Stomach smooth muscle (tissue), 2 donors: Measurements from ENCODE around the gene C19orf25.
A peak's percentile ranks its signal among the peaks of the same experiment; 100 is the strongest.

Experiments
- H3K27ac ChIP-seq: one replicate; pipeline ENCODE4 v1.7.0; 2013; ENCODE audit warnings: mild to moderate bottlenecking, low read length, inconsistent platforms
- H3K27me3 ChIP-seq, 2 donors: one replicate each; pipeline ENCODE4 v1.7.0; 2013; ENCODE audit warnings: low read length in 2 of 2; ENCODE audit not compliant: insufficient read depth in 2 of 2, control insufficient read depth in 1 of 2
- H3K36me3 ChIP-seq, 2 donors: one replicate each; pipeline ENCODE4 v1.7.0; 2013; ENCODE audit warnings: low read length in 2 of 2; ENCODE audit not compliant: control insufficient read depth in 2 of 2, insufficient read depth in 2 of 2
- H3K4me1 ChIP-seq: one replicate; pipeline ENCODE4 v1.7.0; 2013; ENCODE audit warnings: low read length; ENCODE audit not compliant: control insufficient read depth, insufficient read depth
- H3K4me3 ChIP-seq, 2 donors: one replicate each; pipeline ENCODE4 v1.7.0; 2013; ENCODE audit warnings: low read length in 2 of 2
- H3K9ac ChIP-seq, 2 donors: one replicate each; pipeline ENCODE4 v1.7.0; 2013; ENCODE audit warnings: low read length in 2 of 2, mild to moderate bottlenecking in 1 of 2
- H3K9me3 ChIP-seq, 2 donors: one replicate each; pipeline ENCODE4 v1.7.0; 2013; ENCODE audit warnings: low read length in 2 of 2; ENCODE audit not compliant: control insufficient read depth in 2 of 2
- donor health status: healthy.
- donor health status: Pancreatic carcinoma.

The C19orf25 gene

GRCh38 chr19:1474011-1474764, 4.8 kb downstream of the C19orf25 start:
- Histone ChIP-seq H3K4me3 (no peak overlapping the region), H3K9ac (no peak overlapping the region), H3K9me3 (no peaks in the 10 kb centered on the region), H3K27me3 (peaks cover 34 to 41% of the 10 kb centered on the region in 2 donors), H3K36me3 (peaks cover 4% of the 10 kb centered on the region in 2 donors), H3K4me1 (peaks cover 43% of the 10 kb centered on the region), H3K27ac (no peak overlapping the region)

GRCh38 chr19:1473085-1473851, 5.7 kb downstream of the C19orf25 start:
- Histone ChIP-seq H3K4me3 (no peak overlapping the region), H3K36me3 (peaks cover 4% of the 10 kb centered on the region in 2 donors)

GRCh38 chr19:1472231-1473084, 6.6 kb downstream of the C19orf25 start:
- peaks cover 48% of the 10 kb centered on the region for H3K4me1 ChIP-seq

More at GRCh38 chr19:1473085-1473851, 5.7 kb downstream of the C19orf25 start:
- no peak overlapping the region for H3K27ac ChIP-seq
- H3K9me3 ChIP-seq, result no peaks in the 10 kb centered on the region
- H3K9ac ChIP-seq, result no peak overlapping the region
- H3K27me3 ChIP-seq, result peaks cover 37 to 46% of the 10 kb centered on the region in 2 donors
- peaks cover 45% of the 10 kb centered on the region for H3K4me1 ChIP-seq

GRCh38 chr19:1471515-1472160, 7.4 kb downstream of the C19orf25 start:
- Histone ChIP-seq H3K4me3 (no peak overlapping the region), H3K27me3 (peaks cover 42 to 63% of the 10 kb centered on the region in 2 donors), H3K9me3 (no peaks in the 10 kb centered on the region), H3K9ac (no peak overlapping the region), H3K4me1 (peaks cover 53% of the 10 kb centered on the region), H3K36me3 (peaks cover 4% of the 10 kb centered on the region in 2 donors), H3K27ac (no peak overlapping the region)

More at GRCh38 chr19:1472231-1473084, 6.6 kb downstream of the C19orf25 start:
- Histone ChIP-seq H3K4me3 (no peak overlapping the region), H3K36me3 (peaks cover 4% of the 10 kb centered on the region in 2 donors), H3K27me3 (peaks cover 39 to 54% of the 10 kb centered on the region in 2 donors), H3K9me3 (no peaks in the 10 kb centered on the region), H3K27ac (no peak overlapping the region), H3K9ac (no peak overlapping the region)

- Histone ChIP-seq H3K4me3 (peak overlapping the region; percentile 35 to 54), H3K27ac (no peak overlapping the region), H3K9ac (no peak overlapping the region), H3K27me3 (peaks cover 47 to 68% of the 10 kb centered on the region in 2 donors), H3K4me1 (peaks cover 54% of the 10 kb centered on the region), H3K36me3 (peaks cover 0 to 4% of the 10 kb centered on the region in 2 donors), H3K9me3 (no peaks in the 10 kb centered on the region)
Observed at GRCh38 chr19:1471010-1471514, 8.0 kb downstream of the C19orf25 start.

- Histone ChIP-seq H3K9me3 (no peaks in the 10 kb centered on the region), H3K9ac (no peak overlapping the region), H3K27ac (no peak overlapping the region), H3K4me3 (peak overlapping the region; percentile 35 to 54), H3K4me1 (peaks cover 57% of the 10 kb centered on the region), H3K36me3 (no peaks in the 10 kb centered on the region), H3K27me3 (peaks cover 49 to 74% of the 10 kb centered on the region in 2 donors)
Observed at GRCh38 chr19:1470305-1471009, 8.6 kb downstream of the C19orf25 start.

GRCh38 chr19:1470055-1470304, 9.0 kb downstream of the C19orf25 start:
- peaks cover 61% of the 10 kb centered on the region for H3K4me1 ChIP-seq
- H3K36me3 ChIP-seq, result no peaks in the 10 kb centered on the region
- no peaks in the 10 kb centered on the region for H3K9me3 ChIP-seq
- H3K27ac ChIP-seq, result no peak overlapping the region
- H3K27me3 ChIP-seq, result peaks cover 49 to 79% of the 10 kb centered on the region in 2 donors
- peak overlapping the region in 1 of 2 donors; percentile 54 for H3K4me3 ChIP-seq
- H3K9ac ChIP-seq, result no peak overlapping the region

- H3K4me1 ChIP-seq, result peaks cover 61% of the 10 kb centered on the region
- H3K27me3 ChIP-seq, result peaks cover 49 to 79% of the 10 kb centered on the region in 2 donors
- H3K36me3 ChIP-seq, result no peaks in the 10 kb centered on the region
- no peak overlapping the region for H3K27ac ChIP-seq
- no peak overlapping the region for H3K9ac ChIP-seq
- H3K4me3 ChIP-seq, result peak overlapping the region in 1 of 2 donors; percentile 54
- no peaks in the 10 kb centered on the region for H3K9me3 ChIP-seq
Observed at GRCh38 chr19:1469255-1470054, 9.6 kb downstream of the C19orf25 start.

- H3K4me3 ChIP-seq, result peak overlapping the region in 1 of 2 donors; percentile 15
- no peak overlapping the region for H3K9ac ChIP-seq
- no peak overlapping the region for H3K27ac ChIP-seq
- H3K9me3 ChIP-seq, result no peaks in the 10 kb centered on the region
- peaks cover 61% of the 10 kb centered on the region for H3K4me1 ChIP-seq
- peaks cover 49 to 79% of the 10 kb centered on the region in 2 donors for H3K27me3 ChIP-seq
- no peaks in the 10 kb centered on the region for H3K36me3 ChIP-seq
Observed at GRCh38 chr19:1468821-1469254, 10.2 kb downstream of the C19orf25 start.
